Testis (tissue), 2 donors: ENCODE measurements around the gene FCGR1A.
"Not testable (repeated sequence)": the region's sequence is repeated elsewhere in the genome, so short reads cannot be mapped to it uniquely, and the experiment has no call there.

Experiments used
- POLR2A ChIP-seq: fragments of 450-650 bp; IDR thresholded peaks from one replicate; pipeline ENCODE4 v1.6.1; 2017; ENCODE audit warnings: antibody characterized with exemption, mild to moderate bottlenecking, moderate library complexity
- TF ChIP-seq, protein P1 (sequence below), 3 experiments: fragments of 450-650 bp in 2 of 3; fragments of 200-600 bp in 1 of 3; sonication (generic) in 1 of 3; IDR thresholded peaks; one replicate each; pipeline ENCODE4 v1.5.1; 2016 to 2019; ENCODE audit warnings: antibody characterized with exemption in 3 of 3, mild to moderate bottlenecking in 2 of 3, moderate library complexity in 1 of 3

DNA sequence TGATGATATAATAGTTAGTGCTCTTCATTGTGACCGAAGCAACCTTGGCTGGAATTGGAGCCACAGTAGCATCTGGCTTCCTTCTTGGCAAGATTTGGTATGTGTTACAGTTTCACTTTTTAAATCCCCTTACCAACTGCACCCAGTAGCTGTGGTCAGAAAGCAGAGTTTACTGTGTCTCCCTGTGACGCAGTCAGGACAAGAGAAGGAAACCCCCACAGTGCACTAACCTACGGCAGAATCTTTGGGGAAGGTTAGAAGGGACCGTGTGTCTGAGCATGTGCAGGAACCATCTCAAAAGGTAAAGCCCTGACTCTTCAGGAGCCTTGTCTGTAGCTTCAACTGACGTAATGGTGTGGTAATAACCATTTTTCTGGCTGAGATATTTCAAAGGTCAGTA lies 40.6 kb upstream of the FCGR1A start:
- TF ChIP-seq, protein P1, sequence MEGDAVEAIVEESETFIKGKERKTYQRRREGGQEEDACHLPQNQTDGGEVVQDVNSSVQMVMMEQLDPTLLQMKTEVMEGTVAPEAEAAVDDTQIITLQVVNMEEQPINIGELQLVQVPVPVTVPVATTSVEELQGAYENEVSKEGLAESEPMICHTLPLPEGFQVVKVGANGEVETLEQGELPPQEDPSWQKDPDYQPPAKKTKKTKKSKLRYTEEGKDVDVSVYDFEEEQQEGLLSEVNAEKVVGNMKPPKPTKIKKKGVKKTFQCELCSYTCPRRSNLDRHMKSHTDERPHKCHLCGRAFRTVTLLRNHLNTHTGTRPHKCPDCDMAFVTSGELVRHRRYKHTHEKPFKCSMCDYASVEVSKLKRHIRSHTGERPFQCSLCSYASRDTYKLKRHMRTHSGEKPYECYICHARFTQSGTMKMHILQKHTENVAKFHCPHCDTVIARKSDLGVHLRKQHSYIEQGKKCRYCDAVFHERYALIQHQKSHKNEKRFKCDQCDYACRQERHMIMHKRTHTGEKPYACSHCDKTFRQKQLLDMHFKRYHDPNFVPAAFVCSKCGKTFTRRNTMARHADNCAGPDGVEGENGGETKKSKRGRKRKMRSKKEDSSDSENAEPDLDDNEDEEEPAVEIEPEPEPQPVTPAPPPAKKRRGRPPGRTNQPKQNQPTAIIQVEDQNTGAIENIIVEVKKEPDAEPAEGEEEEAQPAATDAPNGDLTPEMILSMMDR (IDR thresholded peaks at IDR 0.05) = not testable (repeated sequence)
- not testable (repeated sequence) for TF ChIP-seq POLR2A
